Right kidney (tissue), 1 donor: Measurements from ENCODE around the gene RAET1G.
"Not testable (repeated sequence)": the region's sequence is repeated elsewhere in the genome, so short reads cannot be mapped to it uniquely, and the experiment has no call there.

ENCODE experiments used
- DNase-seq: peaks from one replicate; pipeline ENCODE4 v3.0.0-alpha.2; 2016

Gene RAET1G

GRCh38 chr6:149895048-149895590 lies 27.8 kb downstream of the RAET1G start:
- DNase-seq, result no peak

GRCh38 chr6:149891864-149892263 lies 31.1 kb downstream of the RAET1G start:
- not testable (repeated sequence) for DNase-seq

GRCh38 chr6:149891259-149891658 lies 31.7 kb downstream of the RAET1G start:
- no peak for DNase-seq

- no peak for DNase-seq
Observed at GRCh38 chr6:149890629-149891045, 32.3 kb downstream of the RAET1G start.

GRCh38 chr6:149889326-149889725 lies 33.6 kb downstream of the RAET1G start:
- no peak for DNase-seq

- no peak for DNase-seq
Observed at GRCh38 chr6:149888659-149889058, 34.3 kb downstream of the RAET1G start.

GRCh38 chr6:149888093-149888492 lies 34.8 kb downstream of the RAET1G start:
- DNase-seq, result no peak

GRCh38 chr6:149887343-149887742 lies 35.6 kb downstream of the RAET1G start:
- DNase-seq, result no peak

GRCh38 chr6:149885888-149886287 lies 37.0 kb downstream of the RAET1G start:
- DNase-seq, result no peak

GRCh38 chr6:149884617-149885016 lies 38.3 kb downstream of the RAET1G start:
- no peak for DNase-seq

GRCh38 chr6:149884215-149884614 lies 38.7 kb downstream of the RAET1G start:
- no peak for DNase-seq

GRCh38 chr6:149881860-149882259 lies 41.1 kb downstream of the RAET1G start:
- no peak for DNase-seq

- no peak for DNase-seq
Observed at GRCh38 chr6:149881066-149881766, 41.7 kb downstream of the RAET1G start.

- no peak for DNase-seq
Observed at GRCh38 chr6:149877659-149878058, 45.3 kb downstream of the RAET1G start.

GRCh38 chr6:149876241-149876933 lies 46.5 kb downstream of the RAET1G start:
- DNase-seq, result no peak

GRCh38 chr6:149872233-149872632 lies 50.7 kb downstream of the RAET1G start:
- no peak for DNase-seq

GRCh38 chr6:149871182-149871581 lies 51.7 kb downstream of the RAET1G start:
- DNase-seq, result no peak

- no peak for DNase-seq
Observed at GRCh38 chr6:149869275-149869892, 53.5 kb downstream of the RAET1G start.

GRCh38 chr6:149867876-149868640 lies 54.9 kb downstream of the RAET1G start:
- no peak for DNase-seq
